Karpas-422 (cell line): ENCODE results near the gene INTS2. TPM values are rescaled to one million over a fixed set of nuclear protein-coding genes. Genes with fewer than 3 reads are reported as not detected.
"Not testable (repeated sequence)": the region's sequence is repeated elsewhere in the genome, so short reads cannot be mapped to it uniquely, and the experiment has no call there.

Experiments
- DNase-seq: peaks from one replicate; pipeline ENCODE4 v3.0.0-alpha.2; 2015
- H2AFZ ChIP-seq: fragments of 200-600 bp; sonication (generic); 2 replicates; pipeline ENCODE4 v1.6.1; 2014; ENCODE audit warnings: antibody characterized with exemption, low read length, mixed read lengths
- H3K27ac ChIP-seq: fragments of 200-600 bp; sonication (generic); 2 replicates; pipeline ENCODE4 v1.5.1; 2014; ENCODE audit warnings: mild to moderate bottlenecking, low read length, moderate library complexity
- H3K27me3 ChIP-seq: fragments of 200-600 bp; sonication (generic); 2 replicates; pipeline ENCODE4 v1.6.1; 2014; ENCODE audit warnings: low read length, mixed read lengths
- H3K36me3 ChIP-seq: fragments of 200-600 bp; sonication (generic); 2 replicates; pipeline ENCODE4 v1.6.1; 2014; ENCODE audit warnings: low read length, mixed read lengths; ENCODE audit not compliant: insufficient read depth
- H3K4me1 ChIP-seq: fragments of 200-600 bp; sonication (generic); 2 replicates; pipeline ENCODE4 v1.6.1; 2014; ENCODE audit warnings: mild to moderate bottlenecking, low read length, mixed read lengths
- H3K4me2 ChIP-seq: fragments of 200-600 bp; sonication (generic); 2 replicates; pipeline ENCODE4 v1.6.1; 2014; ENCODE audit warnings: low read length, low read depth, mild to moderate bottlenecking; ENCODE audit not compliant: poor library complexity, severe bottlenecking
- H3K4me3 ChIP-seq: fragments of 200-600 bp; sonication (generic); 2 replicates; pipeline ENCODE4 v1.5.1; 2014; ENCODE audit warnings: mild to moderate bottlenecking, antibody characterized with exemption, low read length, mixed read lengths
- H3K79me2 ChIP-seq: fragments of 200-600 bp; sonication (generic); 2 replicates; pipeline ENCODE4 v1.6.1; 2014; ENCODE audit warnings: mild to moderate bottlenecking, low read length, mixed read lengths
- H3K9ac ChIP-seq: fragments of 200-600 bp; sonication (generic); 2 replicates; pipeline ENCODE4 v1.6.0; 2014; ENCODE audit warnings: low read length
- H3K9me2 ChIP-seq: fragments of 200-600 bp; sonication (generic), shearing (Covaris generic); replicated peaks from 2 replicates; pipeline ENCODE4 v1.6.0; 2014; ENCODE audit warnings: mild to moderate bottlenecking, low read length, moderate library complexity; ENCODE audit not compliant: insufficient read depth
- H3K9me3 ChIP-seq: fragments of 300-700, 200-600 bp; sonication (generic); 2 replicates; pipeline ENCODE4 v1.6.1; 2014; ENCODE audit warnings: low read length, mixed read lengths
- H4K20me1 ChIP-seq: fragments of 200-600 bp; sonication (generic); 2 replicates; pipeline ENCODE4 v1.6.1; 2014; ENCODE audit warnings: mild to moderate bottlenecking, antibody characterized with exemption, low read length, low read depth; ENCODE audit not compliant: insufficient read depth
- total RNA-seq: library from RNA; depleted of rRNA; stranded (reverse); fragments of >200 nt; shearing (Covaris generic); gene quantifications from 2 replicates; pipeline ENCODE4 v1.2.3, GENCODE V29; 2014; ENCODE audit warnings: low replicate concordance

Gene INTS2
- total RNA-seq, 1 experiment from 2014 or later, result 34.7 TPM

DNA sequence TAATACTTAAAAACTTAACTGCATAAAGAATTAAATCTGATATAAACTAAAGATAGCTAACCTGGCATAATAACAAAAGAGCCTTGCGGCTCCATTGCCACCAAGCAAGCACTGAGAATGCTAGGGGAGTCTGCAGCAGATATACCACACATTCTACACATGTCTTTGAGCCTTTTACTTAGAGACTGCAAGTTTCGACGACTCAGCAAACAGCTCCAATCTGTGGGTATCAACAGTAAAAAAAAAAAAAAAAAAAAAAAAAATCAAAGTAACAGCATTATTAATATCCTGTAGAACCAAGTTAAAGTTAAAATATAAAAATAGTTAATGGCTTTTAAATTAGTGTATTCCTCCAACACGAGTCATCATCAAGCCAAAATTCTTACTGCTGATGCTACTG, 27.8 kb upstream of the INTS2 start:
- Histone ChIP-seq H3K9me3 (no peaks in the 10 kb centered on the region), H3K9ac (no peak overlapping the region), H3K4me3 (no peak overlapping the region), H3K27me3 (no peaks in the 10 kb centered on the region), H4K20me1 (no peaks in the 10 kb centered on the region), H3K27ac (no peak overlapping the region), H3K4me2 (no peak overlapping the region), H3K36me3 (peaks cover 49% of the 10 kb centered on the region), H3K4me1 (no peaks in the 10 kb centered on the region), H3K79me2 (no peaks in the 10 kb centered on the region), H2AFZ (no peak overlapping the region), H3K9me2 (no peaks in the 10 kb centered on the region)
- no peak for DNase-seq

- Histone ChIP-seq H3K4me1 (no peaks in the 10 kb centered on the region), H4K20me1 (no peaks in the 10 kb centered on the region), H3K9ac (no peak overlapping the region), H3K27ac (no peak overlapping the region), H3K27me3 (no peaks in the 10 kb centered on the region), H3K9me3 (no peaks in the 10 kb centered on the region), H3K4me2 (no peak overlapping the region), H3K9me2 (no peaks in the 10 kb centered on the region), H3K79me2 (0 out of 2 replicates have a peak, but pooled peaks cover 3% of the 10 kb centered on the region), H3K4me3 (no peak overlapping the region), H2AFZ (no peak overlapping the region), H3K36me3 (peaks cover 79% of the 10 kb centered on the region)
- DNase-seq, result no peak
Measured at GRCh38 chr17:61947367-61948078, 19.7 kb upstream of the INTS2 start.

- Histone ChIP-seq H3K79me2 (0 out of 2 replicates have a peak, but pooled peaks cover 3% of the 10 kb centered on the region), H4K20me1 (no peaks in the 10 kb centered on the region), H3K4me2 (no peak overlapping the region), H3K9me3 (no peaks in the 10 kb centered on the region), H3K27me3 (no peaks in the 10 kb centered on the region), H3K9ac (no peak overlapping the region), H3K27ac (no peak overlapping the region), H3K4me3 (no peak overlapping the region), H2AFZ (no peak overlapping the region), H3K9me2 (no peaks in the 10 kb centered on the region), H3K4me1 (no peaks in the 10 kb centered on the region), H3K36me3 (peaks cover 70% of the 10 kb centered on the region)
- DNase-seq, result no peak
Measured at GRCh38 chr17:61946359-61946758, 18.6 kb upstream of the INTS2 start.

- H2AFZ ChIP-seq, result no peak overlapping the region
- no peaks in the 10 kb centered on the region for H3K9me3 ChIP-seq
- peaks cover 47% of the 10 kb centered on the region for H3K36me3 ChIP-seq
- H3K4me3 ChIP-seq, result no peak overlapping the region
- no peaks in the 10 kb centered on the region for H3K27me3 ChIP-seq
- H4K20me1 ChIP-seq, result no peaks in the 10 kb centered on the region
- 0 out of 2 replicates have a peak, but pooled peaks cover 3% of the 10 kb centered on the region for H3K79me2 ChIP-seq
- no peak overlapping the region for H3K4me2 ChIP-seq
- no peak overlapping the region for H3K27ac ChIP-seq
- no peak overlapping the region for H3K9ac ChIP-seq
- no peaks in the 10 kb centered on the region for H3K9me2 ChIP-seq
- no peak for DNase-seq
- no peaks in the 10 kb centered on the region for H3K4me1 ChIP-seq
Measured at GRCh38 chr17:61943117-61943516, 15.3 kb upstream of the INTS2 start.

GRCh38 chr17:61942085-61942484, 14.3 kb upstream of the INTS2 start:
- H3K9me2 ChIP-seq, result no peaks in the 10 kb centered on the region
- H3K4me1 ChIP-seq, result no peaks in the 10 kb centered on the region
- no peaks in the 10 kb centered on the region for H3K9me3 ChIP-seq
- no peak overlapping the region for H3K4me3 ChIP-seq
- H3K27me3 ChIP-seq, result no peaks in the 10 kb centered on the region
- DNase-seq, result no peak
- peaks cover 38% of the 10 kb centered on the region for H3K36me3 ChIP-seq
- H4K20me1 ChIP-seq, result no peaks in the 10 kb centered on the region
- H3K4me2 ChIP-seq, result no peak overlapping the region
- no peak overlapping the region for H3K27ac ChIP-seq
- H2AFZ ChIP-seq, result no peak overlapping the region
- 0 out of 2 replicates have a peak, but pooled peaks cover 3% of the 10 kb centered on the region for H3K79me2 ChIP-seq
- H3K9ac ChIP-seq, result no peak overlapping the region

GRCh38 chr17:61928101-61928436, 287 bp upstream of the INTS2 start:
- Histone ChIP-seq H3K27ac (0 out of 2 replicates have a peak overlapping the region, but pooled peaks have one; percentile 26), H3K4me3 (peak overlapping the region; percentile 80), H4K20me1 (no peaks in the 10 kb centered on the region), H3K36me3 (no peaks in the 10 kb centered on the region), H3K4me1 (peaks cover 15% of the 10 kb centered on the region), H3K9ac (peak overlapping the region; percentile 87), H3K79me2 (peaks cover 16% of the 10 kb centered on the region), H3K9me2 (no peaks in the 10 kb centered on the region), H3K4me2 (peak overlapping the region; percentile 82), H2AFZ (peak overlapping the region; percentile 95), H3K27me3 (no peaks in the 10 kb centered on the region), H3K9me3 (no peaks in the 10 kb centered on the region)
- no peak for DNase-seq

DNA sequence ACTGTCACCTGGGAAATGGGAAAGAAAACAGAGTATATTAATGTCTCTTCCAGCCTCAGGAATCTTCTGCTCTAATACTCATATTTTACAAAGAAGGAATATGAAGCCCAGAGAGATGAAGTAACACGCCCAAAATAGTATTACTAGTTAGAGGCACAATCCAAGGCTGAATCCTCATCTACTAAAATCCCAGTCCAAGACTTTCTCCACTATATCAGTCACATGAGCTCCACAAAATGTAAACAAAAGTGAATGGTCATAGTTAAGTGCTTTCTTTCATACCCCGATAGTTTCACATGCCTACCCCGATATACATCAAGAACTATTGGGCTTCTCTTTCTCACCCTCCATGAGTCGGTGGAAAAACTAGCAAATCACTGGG, 965 bp downstream of the INTS2 start:
- H3K9me3 ChIP-seq, result no peaks in the 10 kb centered on the region
- no peaks in the 10 kb centered on the region for H3K36me3 ChIP-seq
- H3K27me3 ChIP-seq, result no peaks in the 10 kb centered on the region
- peaks cover 15% of the 10 kb centered on the region for H3K4me1 ChIP-seq
- 0 out of 2 replicates have a peak overlapping the region, but pooled peaks have one; percentile 44 for H2AFZ ChIP-seq
- H3K4me2 ChIP-seq, result peak overlapping the region; percentile 82
- no peak for DNase-seq
- peak overlapping the region; percentile 80 for H3K4me3 ChIP-seq
- no peaks in the 10 kb centered on the region for H3K9me2 ChIP-seq
- H3K79me2 ChIP-seq, result peaks cover 16% of the 10 kb centered on the region
- peak overlapping the region; percentile 87 for H3K9ac ChIP-seq
- no peaks in the 10 kb centered on the region for H4K20me1 ChIP-seq
- H3K27ac ChIP-seq, result peak overlapping the region; percentile 68

GRCh38 chr17:61915162-61915561, 12.6 kb downstream of the INTS2 start:
- H3K9me3 ChIP-seq, result not testable (repeated sequence)

More at GRCh38 chr17:61915162-61915561, 12.6 kb downstream of the INTS2 start:
- H3K36me3 ChIP-seq, result peaks cover 22% of the 10 kb centered on the region
- DNase-seq, H4K20me1 ChIP-seq, H3K27ac ChIP-seq, H3K27me3 ChIP-seq, H2AFZ ChIP-seq, H3K9me2 ChIP-seq, H3K4me1 ChIP-seq, H3K9ac ChIP-seq, H3K4me2 ChIP-seq: not testable (repeated sequence)
- peaks cover 38% of the 10 kb centered on the region for H3K79me2 ChIP-seq
- peak overlapping the region; percentile 51; the same call in 1 of the 2 replicates for H3K4me3 ChIP-seq
